A549 (cell line): ENCODE data around the gene ANKS1B. TPM values are rescaled to one million over a fixed set of nuclear protein-coding genes. Genes with fewer than 3 reads are reported as not detected.

Experiments used
- ATAC-seq, 2 experiments: fragments of 200-7000 bp in 1 of 2; fragments of >200 bp in 1 of 2; cut with Nextera tagmentation in 1 of 2; cut with Tn5 transposase in 1 of 2; 3 replicates each; pipeline versions ENCODE4 v1.8.0 to v1.9.1; 2018 to 2020; ENCODE audit warnings: mild to moderate bottlenecking in 1 of 2, moderate library complexity in 1 of 2
- CTCF ChIA-PET: fragments of 300-600 bp; sonication (Branson Sonifier 250); formaldehyde crosslinking; extraction: SDS; loops from one replicate; lab custom pipeline; 2021; ENCODE audit warnings: antibody characterized with exemption, inconsistent platforms; lab: Yijun Ruan, JAX
- POLR2A ChIA-PET: fragments of 350-600 bp; formaldehyde crosslinking; extraction: SDS; loops from one replicate; lab custom pipeline; 2021; ENCODE audit warnings: antibody characterized with exemption, inconsistent platforms; lab: Yijun Ruan, JAX
- DNase-seq, 2 experiments: peaks; one replicate each; pipeline versions ENCODE4 v3.0.0 to v3.0.0-alpha.2; 2011 to 2016; ENCODE audit warnings: low read depth in 1 of 2, low spot score in 1 of 2
- FAIRE-seq: peaks from 2 replicates; lab custom pipeline; 2011; peaks lifted over from hg19 to GRCh38; lab: Jason Lieb, UNC
- H3K27ac ChIP-seq, 2 experiments: fragments of >200 bp; sonication (Bioruptor Twin); formaldehyde crosslinking; 3 replicates each; pipeline ENCODE4 v1.5.1; 2016 to 2017
- H3K4me1 ChIP-seq: fragments of >200 bp; sonication (Bioruptor Twin); formaldehyde crosslinking; 3 replicates; pipeline ENCODE4 v1.6.1; 2016
- H3K4me2 ChIP-seq: fragments of >200 bp; sonication (Bioruptor Twin); formaldehyde crosslinking; 3 replicates; pipeline ENCODE4 v1.6.1; 2016
- H3K4me3 ChIP-seq: fragments of >200 bp; sonication (Bioruptor Twin); formaldehyde crosslinking; 3 replicates; pipeline ENCODE4 v1.5.1; 2016
- H3K9me3 ChIP-seq: fragments of >200 bp; sonication (Bioruptor Twin); formaldehyde crosslinking; 3 replicates; pipeline ENCODE4 v1.6.1; 2016
- CBX8 ChIP-seq: fragments of 200-600 bp; sonication (generic); IDR thresholded peaks from 2 replicates; pipeline ENCODE4 v1.6.1; 2016
- CEBPB ChIP-seq, 2 experiments: fragments of >200 bp in 1 of 2; sonication (Bioruptor Twin) in 1 of 2; formaldehyde crosslinking in 1 of 2; IDR thresholded peaks; 2 replicates each; pipeline ENCODE4 v1.6.1; 2012 to 2016
- CHD2 ChIP-seq: fragments of 150-350 bp; IDR thresholded peaks from 2 replicates; pipeline ENCODE4 v1.6.1; 2014; ENCODE audit warnings: low read length; ENCODE audit not compliant: partially characterized antibody
- CHD4 ChIP-seq: fragments of 200-600 bp; sonication (generic); IDR thresholded peaks from 2 replicates; pipeline ENCODE4 v1.6.1; 2016; ENCODE audit warnings: antibody characterized with exemption, mild to moderate bottlenecking, borderline replicate concordance
- EP300 ChIP-seq, 2 experiments: fragments of >200 bp; sonication (Bioruptor Twin); formaldehyde crosslinking; IDR thresholded peaks; 2 replicates in 1 of 2; 3 replicates in 1 of 2; pipeline ENCODE4 v1.6.1; 2016 to 2017
- FOSB ChIP-seq: fragments of 250-450 bp; sonication (Bioruptor Pico); IDR thresholded peaks from 2 replicates; pipeline ENCODE4 v1.5.0; 2020; ENCODE audit warnings: mild to moderate bottlenecking, moderate library complexity
- FOSL2 ChIP-seq, 2 experiments: fragments of 450-650 bp in 1 of 2; fragments of >200 bp in 1 of 2; sonication (Bioruptor Twin) in 1 of 2; formaldehyde crosslinking; IDR thresholded peaks; 2 replicates each; pipeline versions ENCODE4 v1.5.0 to v1.6.1; 2016 to 2020; ENCODE audit warnings: mild to moderate bottlenecking in 1 of 2, moderate library complexity in 1 of 2
- FOXS1 ChIP-seq: fragments of 250-450 bp; sonication (Bioruptor Pico); IDR thresholded peaks from 2 replicates; pipeline ENCODE4 v1.5.0; 2020; ENCODE audit warnings: mild to moderate bottlenecking, moderate library complexity
- HEYL ChIP-seq: fragments of 250-450 bp; sonication (Bioruptor Pico); IDR thresholded peaks from 2 replicates; pipeline ENCODE4 v1.8.0; 2021; ENCODE audit warnings: mild to moderate bottlenecking, moderate library complexity
- JUNB ChIP-seq: fragments of >200 bp; sonication (Bioruptor Twin); formaldehyde crosslinking; IDR thresholded peaks from 2 replicates; pipeline ENCODE4 v1.6.1; 2016
- POLR2AphosphoS2 ChIP-seq: conservative IDR thresholded peaks from 2 replicates; pipeline ENCODE4 v1.6.1; 2012; ENCODE audit warnings: low read length, improper control_type of control experiment, inconsistent platforms
- RNF2 ChIP-seq: fragments of 200-600 bp; sonication (generic); IDR thresholded peaks from 2 replicates; pipeline ENCODE4 v1.6.1; 2016; ENCODE audit warnings: low read depth, mild to moderate bottlenecking, antibody characterized with exemption, moderate library complexity, borderline replicate concordance
- ZFP36 ChIP-seq: fragments of 450-650 bp; IDR thresholded peaks from 2 replicates; pipeline ENCODE4 v1.6.1; 2014; ENCODE audit warnings: borderline replicate concordance; ENCODE audit not compliant: partially characterized antibody
- ZNF302 ChIP-seq: fragments of 250-450 bp; sonication (Bioruptor Pico); IDR thresholded peaks from 2 replicates; pipeline ENCODE4 v1.9.0; 2021; ENCODE audit warnings: inconsistent platforms, mild to moderate bottlenecking, moderate library complexity
- ZSCAN20 ChIP-seq: fragments of 250-450 bp; sonication (Bioruptor Pico); IDR thresholded peaks from 2 replicates; pipeline ENCODE4 v1.8.0; 2022; ENCODE audit warnings: mild to moderate bottlenecking, moderate library complexity
- WGBS: methylation state at CpG from one replicate; pipeline ENCODE4 v1.1.6; 2017; ENCODE audit errors: missing lambda C conversion rate; 5-methylcytosine and 5-hydroxymethylcytosine counted together
- polyA plus RNA-seq, 4 experiments: library from polyadenylated mRNA; depleted of rRNA in 3 of 4; stranded (reverse); fragments of >200 nt; fragmentation: RNase III in 1 of 4; extraction: RNeasy Plus Mini Kit Qiagen cat#74134 plus additional on column Dnase treatment in 1 of 4; gene quantifications; 2 replicates in 3 of 4; 3 replicates in 1 of 4; pipeline ENCODE4 v1.2.3, GENCODE V29; 2011 to 2017
- TF ChIP-seq, protein P1 (sequence below): fragments of 150-350 bp; IDR thresholded peaks from 2 replicates; pipeline ENCODE4 v1.6.1; 2014; ENCODE audit warnings: low read depth, mild to moderate bottlenecking, low read length
- TF ChIP-seq, protein P2 (sequence below): fragments of >200 bp; sonication (Bioruptor Twin); formaldehyde crosslinking; IDR thresholded peaks from 3 replicates; pipeline ENCODE4 v1.6.1; 2016
- TF ChIP-seq, protein P3 (sequence below): IDR thresholded peaks from 2 replicates; pipeline ENCODE4 v1.6.1; 2012
- TF ChIP-seq, protein P4 (sequence below): fragments of 200-600 bp; sonication (generic); IDR thresholded peaks from 2 replicates; pipeline ENCODE4 v1.6.1; 2016; ENCODE audit warnings: antibody characterized with exemption, mild to moderate bottlenecking, moderate library complexity
- TF ChIP-seq, protein P5 (sequence below): fragments of 250-450 bp; sonication (Bioruptor Pico); IDR thresholded peaks from 2 replicates; pipeline ENCODE4 v1.5.0; 2021; ENCODE audit warnings: mild to moderate bottlenecking, moderate library complexity, borderline replicate concordance

Gene ANKS1B
- polyA plus RNA-seq, 2 of the 4 experiments (the other 2 are of a cell fraction), result 1.5 to 2.2 TPM

DNA sequence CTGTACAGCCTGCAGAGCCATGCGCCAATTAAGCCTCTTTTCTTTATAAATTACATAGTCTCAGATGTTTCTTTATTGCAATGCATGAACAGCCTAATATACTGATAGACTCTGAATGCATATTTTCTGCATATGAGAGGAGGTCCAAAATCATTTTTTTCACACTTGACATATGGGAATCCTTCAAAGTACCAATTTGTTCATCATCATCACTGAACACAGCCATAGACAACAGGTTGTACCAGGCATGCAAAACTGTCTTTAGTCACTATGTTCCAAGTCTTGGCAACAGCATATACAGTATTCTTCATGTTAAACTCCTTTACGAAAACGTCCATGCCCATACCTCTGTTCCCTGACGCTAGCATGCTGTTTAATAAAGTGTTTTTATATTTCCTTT, 807.9 kb downstream of the ANKS1B start:
- ChIA-PET CTCF (no interaction called here), POLR2A (no interaction called here)
- FAIRE-seq, result no peak
- Histone ChIP-seq H3K4me2 (no peak overlapping the region), H3K9me3 (no peaks in the 10 kb centered on the region)
- 14% methylated on average over 4 of the region's 4 CpGs for WGBS
- ATAC-seq, result no peak
- TF ChIP-seq FOSL2 (IDR thresholded peaks at IDR 0.05) (no peak), FOSL2 (CRISPR knock-in tag; IDR thresholded peaks at IDR 0.05) (no peak)
- TF ChIP-seq, all 56 proteins: peak for 0
- H3K27ac ChIP-seq, result no peak overlapping the region
- DNase-seq, result no peak
- no peak overlapping the region for H3K4me3 ChIP-seq
- H3K4me1 ChIP-seq, result no peaks in the 10 kb centered on the region

DNA sequence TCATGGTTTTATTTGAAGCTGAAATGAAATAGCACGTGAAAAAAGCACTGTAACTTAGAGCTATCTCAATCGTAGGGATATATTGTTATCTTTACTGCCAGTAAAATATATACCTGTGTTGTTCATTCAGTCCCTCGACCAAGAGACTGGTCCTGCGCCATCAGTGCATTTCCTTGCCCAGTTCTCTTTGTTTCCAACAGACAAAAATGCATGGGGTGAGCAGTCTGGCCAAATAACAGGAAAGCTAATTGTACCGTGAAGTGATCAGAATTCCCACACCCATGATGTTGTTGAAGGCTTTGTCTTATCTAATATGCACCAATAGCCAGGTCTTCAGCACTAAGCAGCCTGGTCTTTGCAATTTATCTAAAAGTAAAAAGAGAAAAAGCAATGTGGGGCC, 814.3 kb downstream of the ANKS1B start:
- POLR2A ChIA-PET, result no interaction called here
- no peaks in the 10 kb centered on the region for H3K9me3 ChIP-seq
- no peak overlapping the region for H3K27ac ChIP-seq
- DNase-seq (no peak), ATAC-seq (no peak)
- H3K4me3 ChIP-seq, result no peak overlapping the region
- no peaks in the 10 kb centered on the region for H3K4me1 ChIP-seq
- H3K4me2 ChIP-seq, result no peak overlapping the region
- CTCF ChIA-PET, result interaction anchor here (1.0 kb wide), 1 partner anchor 11 kb away, joined by 3 read pairs; no protein-coding TSS in a partner anchor
- no peak for TF ChIP-seq CHD2
- TF ChIP-seq, all 56 proteins: peak for 0
- FAIRE-seq, result no peak
- WGBS, result 10% methylated on average over 5 of the region's 5 CpGs

DNA sequence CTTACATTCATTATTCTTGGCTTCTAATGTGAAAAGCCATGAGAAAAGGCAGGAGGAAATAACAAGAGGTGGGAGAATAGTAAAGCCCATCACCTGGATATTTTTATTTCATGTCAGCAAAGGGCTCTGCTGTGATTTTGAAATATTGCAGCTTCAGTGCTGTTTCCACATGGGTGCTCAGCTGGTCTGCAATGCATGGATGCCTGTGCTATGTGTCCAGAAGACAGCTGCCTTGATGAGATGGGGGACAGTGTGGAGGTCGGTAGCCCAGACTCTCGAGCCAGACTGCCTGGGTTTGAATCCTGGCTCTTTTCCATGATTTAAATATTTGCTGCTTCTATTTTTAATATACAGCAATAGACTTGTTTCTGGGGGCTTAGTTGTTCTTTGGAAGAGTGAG, 814.7 kb downstream of the ANKS1B start:
- 0% methylated on average over 2 of the region's 2 CpGs for WGBS
- POLR2A ChIA-PET, result no interaction called here
- ATAC-seq (no peak), DNase-seq (no peak), FAIRE-seq (no peak)
- TF ChIP-seq, protein P1, sequence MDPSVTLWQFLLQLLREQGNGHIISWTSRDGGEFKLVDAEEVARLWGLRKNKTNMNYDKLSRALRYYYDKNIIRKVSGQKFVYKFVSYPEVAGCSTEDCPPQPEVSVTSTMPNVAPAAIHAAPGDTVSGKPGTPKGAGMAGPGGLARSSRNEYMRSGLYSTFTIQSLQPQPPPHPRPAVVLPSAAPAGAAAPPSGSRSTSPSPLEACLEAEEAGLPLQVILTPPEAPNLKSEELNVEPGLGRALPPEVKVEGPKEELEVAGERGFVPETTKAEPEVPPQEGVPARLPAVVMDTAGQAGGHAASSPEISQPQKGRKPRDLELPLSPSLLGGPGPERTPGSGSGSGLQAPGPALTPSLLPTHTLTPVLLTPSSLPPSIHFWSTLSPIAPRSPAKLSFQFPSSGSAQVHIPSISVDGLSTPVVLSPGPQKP, result no peak
- TF ChIP-seq FOXS1 (CRISPR knock-in tag) (no peak), JUNB (no peak), CEBPB (IDR thresholded peaks at IDR 0.05) (no peak), EP300 (IDR thresholded peaks at IDR 0.05) (no peak), CHD4 (no peak), POLR2AphosphoS2 (no peak), ZFP36 (no peak), RNF2 (no peak)
- Histone ChIP-seq H3K4me1 (no peaks in the 10 kb centered on the region), H3K27ac (no peak overlapping the region), H3K9me3 (no peaks in the 10 kb centered on the region), H3K4me2 (no peak overlapping the region), H3K4me3 (no peak overlapping the region)
- CTCF ChIA-PET, result interaction anchor here (1.0 kb wide), 1 partner anchor 11 kb away, joined by 3 read pairs; no protein-coding TSS in a partner anchor

DNA sequence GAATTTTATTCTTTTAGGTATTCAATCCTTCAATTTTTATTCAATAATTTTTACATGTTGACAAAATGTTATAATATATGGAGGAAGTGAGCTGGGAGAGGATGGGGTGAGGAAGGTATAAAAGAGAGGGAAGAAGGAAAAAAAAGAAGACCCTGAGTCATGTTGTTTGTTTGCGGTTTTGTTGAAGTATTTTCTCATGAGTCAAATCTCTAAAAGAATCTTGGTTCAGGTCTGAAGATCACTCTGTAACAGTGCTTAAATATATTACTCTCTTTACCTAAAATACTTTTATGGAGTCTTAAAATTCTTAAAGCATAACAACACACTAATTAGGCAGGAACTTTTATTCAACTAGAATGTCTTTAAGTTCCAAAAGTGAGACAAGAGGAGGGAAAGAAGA, 826.8 kb downstream of the ANKS1B start:
- no peaks in the 10 kb centered on the region for H3K4me1 ChIP-seq
- no peak for FAIRE-seq
- ChIA-PET CTCF (interaction anchor here (0.6 kb wide), 1 partner anchor 73 kb away, joined by 3 read pairs; no protein-coding TSS in a partner anchor), POLR2A (no interaction called here)
- no peak for DNase-seq
- no peak for ATAC-seq
- H3K4me3 ChIP-seq, result no peak overlapping the region
- WGBS, result 83% methylated on average over 1 of the region's 1 CpG
- H3K4me2 ChIP-seq, result no peak overlapping the region
- H3K9me3 ChIP-seq, result no peaks in the 10 kb centered on the region
- no peak overlapping the region for H3K27ac ChIP-seq
- no peak for TF ChIP-seq HEYL (CRISPR knock-in tag)
- no peak for TF ChIP-seq ZSCAN20 (CRISPR knock-in tag)
- no peak for TF ChIP-seq FOSB (CRISPR knock-in tag)
- no peak for TF ChIP-seq CBX8
- TF ChIP-seq, protein P2, sequence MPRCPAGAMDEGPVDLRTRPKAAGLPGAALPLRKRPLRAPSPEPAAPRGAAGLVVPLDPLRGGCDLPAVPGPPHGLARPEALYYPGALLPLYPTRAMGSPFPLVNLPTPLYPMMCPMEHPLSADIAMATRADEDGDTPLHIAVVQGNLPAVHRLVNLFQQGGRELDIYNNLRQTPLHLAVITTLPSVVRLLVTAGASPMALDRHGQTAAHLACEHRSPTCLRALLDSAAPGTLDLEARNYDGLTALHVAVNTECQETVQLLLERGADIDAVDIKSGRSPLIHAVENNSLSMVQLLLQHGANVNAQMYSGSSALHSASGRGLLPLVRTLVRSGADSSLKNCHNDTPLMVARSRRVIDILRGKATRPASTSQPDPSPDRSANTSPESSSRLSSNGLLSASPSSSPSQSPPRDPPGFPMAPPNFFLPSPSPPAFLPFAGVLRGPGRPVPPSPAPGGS, result no peak
- TF ChIP-seq, protein P1, result no peak
- TF ChIP-seq, protein P3, sequence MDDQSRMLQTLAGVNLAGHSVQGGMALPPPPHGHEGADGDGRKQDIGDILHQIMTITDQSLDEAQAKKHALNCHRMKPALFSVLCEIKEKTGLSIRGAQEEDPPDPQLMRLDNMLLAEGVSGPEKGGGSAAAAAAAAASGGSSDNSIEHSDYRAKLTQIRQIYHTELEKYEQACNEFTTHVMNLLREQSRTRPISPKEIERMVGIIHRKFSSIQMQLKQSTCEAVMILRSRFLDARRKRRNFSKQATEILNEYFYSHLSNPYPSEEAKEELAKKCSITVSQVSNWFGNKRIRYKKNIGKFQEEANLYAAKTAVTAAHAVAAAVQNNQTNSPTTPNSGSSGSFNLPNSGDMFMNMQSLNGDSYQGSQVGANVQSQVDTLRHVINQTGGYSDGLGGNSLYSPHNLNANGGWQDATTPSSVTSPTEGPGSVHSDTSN, result no peak
- TF ChIP-seq, protein P4, sequence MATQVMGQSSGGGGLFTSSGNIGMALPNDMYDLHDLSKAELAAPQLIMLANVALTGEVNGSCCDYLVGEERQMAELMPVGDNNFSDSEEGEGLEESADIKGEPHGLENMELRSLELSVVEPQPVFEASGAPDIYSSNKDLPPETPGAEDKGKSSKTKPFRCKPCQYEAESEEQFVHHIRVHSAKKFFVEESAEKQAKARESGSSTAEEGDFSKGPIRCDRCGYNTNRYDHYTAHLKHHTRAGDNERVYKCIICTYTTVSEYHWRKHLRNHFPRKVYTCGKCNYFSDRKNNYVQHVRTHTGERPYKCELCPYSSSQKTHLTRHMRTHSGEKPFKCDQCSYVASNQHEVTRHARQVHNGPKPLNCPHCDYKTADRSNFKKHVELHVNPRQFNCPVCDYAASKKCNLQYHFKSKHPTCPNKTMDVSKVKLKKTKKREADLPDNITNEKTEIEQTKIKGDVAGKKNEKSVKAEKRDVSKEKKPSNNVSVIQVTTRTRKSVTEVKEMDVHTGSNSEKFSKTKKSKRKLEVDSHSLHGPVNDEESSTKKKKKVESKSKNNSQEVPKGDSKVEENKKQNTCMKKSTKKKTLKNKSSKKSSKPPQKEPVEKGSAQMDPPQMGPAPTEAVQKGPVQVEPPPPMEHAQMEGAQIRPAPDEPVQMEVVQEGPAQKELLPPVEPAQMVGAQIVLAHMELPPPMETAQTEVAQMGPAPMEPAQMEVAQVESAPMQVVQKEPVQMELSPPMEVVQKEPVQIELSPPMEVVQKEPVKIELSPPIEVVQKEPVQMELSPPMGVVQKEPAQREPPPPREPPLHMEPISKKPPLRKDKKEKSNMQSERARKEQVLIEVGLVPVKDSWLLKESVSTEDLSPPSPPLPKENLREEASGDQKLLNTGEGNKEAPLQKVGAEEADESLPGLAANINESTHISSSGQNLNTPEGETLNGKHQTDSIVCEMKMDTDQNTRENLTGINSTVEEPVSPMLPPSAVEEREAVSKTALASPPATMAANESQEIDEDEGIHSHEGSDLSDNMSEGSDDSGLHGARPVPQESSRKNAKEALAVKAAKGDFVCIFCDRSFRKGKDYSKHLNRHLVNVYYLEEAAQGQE, result no peak
- TF ChIP-seq, protein P5, sequence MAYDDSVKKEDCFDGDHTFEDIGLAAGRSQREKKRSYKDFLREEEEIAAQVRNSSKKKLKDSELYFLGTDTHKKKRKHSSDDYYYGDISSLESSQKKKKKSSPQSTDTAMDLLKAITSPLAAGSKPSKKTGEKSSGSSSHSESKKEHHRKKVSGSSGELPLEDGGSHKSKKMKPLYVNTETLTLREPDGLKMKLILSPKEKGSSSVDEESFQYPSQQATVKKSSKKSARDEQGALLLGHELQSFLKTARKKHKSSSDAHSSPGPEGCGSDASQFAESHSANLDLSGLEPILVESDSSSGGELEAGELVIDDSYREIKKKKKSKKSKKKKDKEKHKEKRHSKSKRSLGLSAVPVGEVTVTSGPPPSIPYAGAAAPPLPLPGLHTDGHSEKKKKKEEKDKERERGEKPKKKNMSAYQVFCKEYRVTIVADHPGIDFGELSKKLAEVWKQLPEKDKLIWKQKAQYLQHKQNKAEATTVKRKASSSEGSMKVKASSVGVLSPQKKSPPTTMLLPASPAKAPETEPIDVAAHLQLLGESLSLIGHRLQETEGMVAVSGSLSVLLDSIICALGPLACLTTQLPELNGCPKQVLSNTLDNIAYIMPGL (CRISPR knock-in tag), result no peak
- no peak for TF ChIP-seq ZNF302 (CRISPR knock-in tag)
